HG03442 (cell line): ENCODE data around the gene ASIP.
"Not testable (repeated sequence)": the region's sequence is repeated elsewhere in the genome, so short reads cannot be mapped to it uniquely, and the experiment has no call there.

Experiments used
- ATAC-seq: cut with Tn5 transposase; IDR thresholded peaks from one replicate; pipeline ENCODE4 v1.9.1; 2021; ENCODE audit warnings: mild to moderate bottlenecking, moderate library complexity; ENCODE audit not compliant: unreplicated experiment

The ASIP gene

GRCh38 chr20:34240693-34241615, at the start of gene ASIP:
ASIP (plus strand) TSS chr20:34241423; CDS start chr20:34260375, 18,952 bp downstream.
- ATAC-seq, result no peak

- no peak for ATAC-seq
Observed at GRCh38 chr20:34193051-34193450, 48.2 kb upstream of the ASIP start.

GRCh38 chr20:34199183-34199582, 42.0 kb upstream of the ASIP start:
- ATAC-seq, result no peak

- ATAC-seq, result no peak
Observed at GRCh38 chr20:34200023-34200422, 41.2 kb upstream of the ASIP start.

GRCh38 chr20:34201531-34201930, 39.7 kb upstream of the ASIP start:
- no peak for ATAC-seq

- ATAC-seq, result not testable (repeated sequence)
Observed at GRCh38 chr20:34205172-34205880, 35.9 kb upstream of the ASIP start.

- ATAC-seq, result no peak
Observed at GRCh38 chr20:34209111-34209510, 32.1 kb upstream of the ASIP start.

GRCh38 chr20:34210271-34210670, 31.0 kb upstream of the ASIP start:
- no peak for ATAC-seq

GRCh38 chr20:34211591-34211990, 29.6 kb upstream of the ASIP start:
- no peak for ATAC-seq

- ATAC-seq, result no peak
Observed at GRCh38 chr20:34213213-34213612, 28.0 kb upstream of the ASIP start.

GRCh38 chr20:34215711-34216381, 25.4 kb upstream of the ASIP start:
- no peak for ATAC-seq

GRCh38 chr20:34216382-34216742, 24.9 kb upstream of the ASIP start:
- ATAC-seq, result no peak

GRCh38 chr20:34220561-34220960, 20.7 kb upstream of the ASIP start:
- no peak for ATAC-seq

GRCh38 chr20:34222208-34222607, 19.0 kb upstream of the ASIP start:
- ATAC-seq, result no peak

GRCh38 chr20:34224251-34224650, 17.0 kb upstream of the ASIP start:
- not testable (repeated sequence) for ATAC-seq

GRCh38 chr20:34231634-34232033, 9.6 kb upstream of the ASIP start:
- no peak for ATAC-seq

GRCh38 chr20:34232494-34233087, 8.6 kb upstream of the ASIP start:
- no peak for ATAC-seq

- ATAC-seq, result no peak
Observed at GRCh38 chr20:34233687-34234086, 7.5 kb upstream of the ASIP start.

GRCh38 chr20:34235875-34236274, 5.3 kb upstream of the ASIP start:
- no peak for ATAC-seq

- no peak for ATAC-seq
Observed at GRCh38 chr20:34237942-34238341, 3.3 kb upstream of the ASIP start.

GRCh38 chr20:34240121-34240520, 1.1 kb upstream of the ASIP start:
- ATAC-seq, result no peak
